Suprapubic skin (tissue), 4 donors: Measurements from ENCODE around the gene ASB16. TPM values are rescaled to one million over a fixed set of nuclear protein-coding genes. Genes with fewer than 3 reads are reported as not detected.
A peak's percentile ranks its signal among the peaks of the same experiment; 100 is the strongest.
"Not testable (repeated sequence)": the region's sequence is repeated elsewhere in the genome, so short reads cannot be mapped to it uniquely, and the experiment has no call there.

Experiments used
- DNase-seq, 2 donors: peaks; one replicate each; pipeline ENCODE4 v3.0.0-alpha.2; 2019; ENCODE audit warnings: low spot score in 2 of 2
- H3K27ac ChIP-seq: fragments of 200-600 bp; sonication (generic); one replicate; pipeline ENCODE4 v1.5.1; 2019
- H3K27me3 ChIP-seq: fragments of 200-600 bp; sonication (generic); one replicate; pipeline ENCODE4 v1.5.1; 2019
- H3K36me3 ChIP-seq: fragments of 200-600 bp; sonication (generic); one replicate; pipeline ENCODE4 v1.5.1; 2019
- H3K4me1 ChIP-seq: fragments of 200-600 bp; sonication (generic); one replicate; pipeline ENCODE4 v1.5.1; 2019
- H3K4me3 ChIP-seq: fragments of 200-600 bp; sonication (generic); one replicate; pipeline ENCODE4 v1.5.1; 2019; ENCODE audit warnings: mild to moderate bottlenecking
- H3K9me3 ChIP-seq: fragments of 200-600 bp; sonication (generic); one replicate; pipeline ENCODE4 v1.5.1; 2019
- CTCF ChIP-seq, 2 donors: fragments of 200-600 bp in 1 of 2; fragments of 450-650 bp in 1 of 2; sonication (generic) in 1 of 2; IDR thresholded peaks; one replicate each; pipeline ENCODE4 v1.5.1; 2016 to 2019; ENCODE audit warnings: antibody characterized with exemption in 2 of 2, mild to moderate bottlenecking in 1 of 2, moderate library complexity in 1 of 2
- EP300 ChIP-seq: sonication (generic); formaldehyde crosslinking; IDR thresholded peaks from one replicate; pipeline ENCODE4 v1.6.1; 2017; ENCODE audit warnings: antibody characterized with exemption
- POLR2A ChIP-seq, 2 donors: fragments of 450-650 bp; IDR thresholded peaks; one replicate each; pipeline ENCODE4 v1.6.1; 2017; ENCODE audit warnings: antibody characterized with exemption in 2 of 2, mild to moderate bottlenecking in 2 of 2, moderate library complexity in 2 of 2
- POLR2AphosphoS5 ChIP-seq, 3 donors: sonication (generic); formaldehyde crosslinking; IDR thresholded peaks; one replicate each; pipeline ENCODE4 v1.6.1; 2017; ENCODE audit warnings: antibody characterized with exemption in 3 of 3
- WGBS: methylation state at CpG from one replicate; pipeline ENCODE4 v1.1.5; 2018; 5-methylcytosine and 5-hydroxymethylcytosine counted together
- total RNA-seq, 4 donors: library from RNA; depleted of rRNA; stranded (reverse); fragments of >200 nt; gene quantifications; one replicate each; pipeline ENCODE4 v1.1.0, GENCODE V29; 2016

Gene ASB16
- total RNA-seq, 4 donors from 2014 or later = not detected

- Histone ChIP-seq H3K4me3 (peak within 1 kb of the TSS; percentile 82), H3K27me3 (no peaks in the 10 kb centered on the region), H3K9me3 (no peaks in the 10 kb centered on the region), H3K36me3 (no peaks in the 10 kb centered on the region), H3K27ac (peak within 1 kb of the TSS; percentile 91), H3K4me1 (peaks cover 50% of the 10 kb centered on the region)
- peak; percentile 98 for DNase-seq
- TF ChIP-seq CTCF (IDR thresholded peaks at IDR 0.05) (peak; percentile 45 to 60), POLR2AphosphoS5 (IDR thresholded peaks at IDR 0.05) (peak in 2 of 3 donors; percentile 12 to 68), POLR2A (IDR thresholded peaks at IDR 0.05) (peak in 1 of 2 donors; percentile 76), EP300 (no peak)
- 0% methylated on average over 29 of the region's 78 CpGs for WGBS
These were observed 47.0 kb upstream of the ASB16 start, which contains the start of gene HDAC5 for GRCh38 chr17:44123356-44124117. HDAC5 (minus strand) TSS chr17:44123641; CDS start chr17:44117515, 6,126 bp downstream.

GRCh38 chr17:44124118-44124438, 46.4 kb upstream of the ASB16 start:
- peak overlapping the region; percentile 82 for H3K4me3 ChIP-seq
- WGBS = 0% methylated on average over 7 of the region's 8 CpGs
- H3K27ac ChIP-seq = peak overlapping the region; percentile 91
- H3K36me3 ChIP-seq = no peaks in the 10 kb centered on the region
- DNase-seq = no peak
- H3K27me3 ChIP-seq = no peaks in the 10 kb centered on the region
- H3K4me1 ChIP-seq = peaks cover 45% of the 10 kb centered on the region
- TF ChIP-seq CTCF (IDR thresholded peaks at IDR 0.05) (no peak), POLR2AphosphoS5 (IDR thresholded peaks at IDR 0.05) (no peak), POLR2A (IDR thresholded peaks at IDR 0.05) (no peak), EP300 (no peak)
- no peaks in the 10 kb centered on the region for H3K9me3 ChIP-seq

- Histone ChIP-seq H3K9me3 (no peaks in the 10 kb centered on the region), H3K36me3 (no peaks in the 10 kb centered on the region), H3K27me3 (no peaks in the 10 kb centered on the region), H3K27ac (no peak overlapping the region), H3K4me1 (peaks cover 9% of the 10 kb centered on the region), H3K4me3 (no peak overlapping the region)
- no peak for DNase-seq
- WGBS = 92% methylated on average over 7 of the region's 7 CpGs
- TF ChIP-seq POLR2AphosphoS5 (IDR thresholded peaks at IDR 0.05) (no peak), EP300 (no peak), CTCF (IDR thresholded peaks at IDR 0.05) (no peak), POLR2A (IDR thresholded peaks at IDR 0.05) (no peak)
These were observed 42.1 kb upstream of the ASB16 start for GRCh38 chr17:44128383-44128782.

GRCh38 chr17:44130693-44131349, 39.7 kb upstream of the ASB16 start:
- no peaks in the 10 kb centered on the region for H3K9me3 ChIP-seq
- TF ChIP-seq POLR2AphosphoS5 (IDR thresholded peaks at IDR 0.05) = no peak
- no peak for TF ChIP-seq EP300
- no peak for TF ChIP-seq CTCF (IDR thresholded peaks at IDR 0.05)

GRCh38 chr17:44131372-44131771, 39.1 kb upstream of the ASB16 start:
- WGBS = 94% methylated on average over 12 of the region's 12 CpGs
- H3K4me1 ChIP-seq, H3K36me3 ChIP-seq, H3K27me3 ChIP-seq, DNase-seq, H3K27ac ChIP-seq, H3K9me3 ChIP-seq, H3K4me3 ChIP-seq: not testable (repeated sequence)

More at GRCh38 chr17:44130693-44131349, 39.7 kb upstream of the ASB16 start:
- no peaks in the 10 kb centered on the region for H3K4me1 ChIP-seq
- no peak for DNase-seq
- no peak overlapping the region for H3K27ac ChIP-seq
- H3K36me3 ChIP-seq = no peaks in the 10 kb centered on the region
- H3K4me3 ChIP-seq = no peak overlapping the region
- WGBS = 81% methylated on average over 5 of the region's 5 CpGs
- no peaks in the 10 kb centered on the region for H3K27me3 ChIP-seq
